ENCODE data around the gene TAAR5. TPM values are rescaled to one million over a fixed set of nuclear protein-coding genes. Genes with fewer than 3 reads are reported as not detected.
"Not testable (repeated sequence)": the region's sequence is repeated elsewhere in the genome, so short reads cannot be mapped to it uniquely, and the experiment has no call there.

Gene TAAR5
- total RNA-seq, 1 donor from 2014 or later, result not detected

DNA sequence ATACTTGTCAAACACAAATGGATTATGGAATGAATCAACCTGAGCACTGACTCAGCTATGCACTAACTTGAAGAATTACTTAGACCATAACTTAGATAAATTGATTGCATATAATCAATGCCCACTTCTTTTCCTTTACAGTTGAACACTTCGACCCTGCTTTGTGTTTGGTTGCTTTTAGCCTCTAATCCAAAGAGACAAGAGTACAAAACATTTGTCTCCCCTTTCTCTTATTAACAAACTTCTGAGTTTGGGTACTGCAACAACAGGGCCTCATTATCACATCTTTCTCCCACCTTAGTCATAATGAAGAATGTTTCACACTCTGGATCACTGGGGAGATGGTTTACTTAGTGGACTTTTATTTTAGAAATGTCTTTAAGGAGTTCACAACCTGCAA is 22.0 kb downstream of the TAAR5 start:
- H3K9me3 Mint-ChIP-seq, result no peaks in the 10 kb centered on the region
- no peak overlapping the region for H3K4me3 Mint-ChIP-seq (ENCODE audit: low read depth)
- H3K4me1 Mint-ChIP-seq (ENCODE audit: low read depth), result no peaks in the 10 kb centered on the region
- intact Hi-C loops (cut with micrococcal nuclease), result no loop called here
- H3K36me3 Mint-ChIP-seq (ENCODE audit: low read depth), result no peaks in the 10 kb centered on the region
- H3K27me3 Mint-ChIP-seq (ENCODE audit: low read depth), result peaks cover 18% of the 10 kb centered on the region
- no peak for DNase-seq (ENCODE audit: low spot score)
- no peak overlapping the region for H3K27ac Mint-ChIP-seq

DNA sequence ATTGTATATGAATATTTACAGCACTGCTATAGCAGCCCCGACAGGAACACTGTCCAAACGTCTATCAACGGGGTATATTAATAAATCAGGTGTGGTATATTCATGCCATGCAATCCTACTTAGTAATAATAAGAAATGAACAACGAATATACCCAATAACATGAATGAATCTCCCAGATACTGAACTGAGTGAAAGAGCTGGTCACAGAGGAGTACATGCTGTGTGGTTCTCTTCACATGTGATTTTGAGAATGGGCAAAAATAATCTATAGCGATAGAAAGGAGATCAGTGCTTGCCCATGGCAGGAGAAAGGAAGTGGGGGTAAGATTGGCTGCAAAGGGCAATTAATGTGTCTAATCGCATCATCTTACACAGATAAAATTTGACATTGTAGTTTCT is 23.1 kb downstream of the TAAR5 start:
- Mint-ChIP-seq H3K27ac (no peak overlapping the region), H3K36me3 (ENCODE audit: low read depth) (no peaks in the 10 kb centered on the region), H3K27me3 (ENCODE audit: low read depth) (peaks cover 16% of the 10 kb centered on the region), H3K4me3 (ENCODE audit: low read depth) (no peak overlapping the region), H3K4me1 (ENCODE audit: low read depth) (no peaks in the 10 kb centered on the region), H3K9me3 (no peaks in the 10 kb centered on the region)
- intact Hi-C loops (cut with micrococcal nuclease), result no loop called here
- DNase-seq (ENCODE audit: low spot score), result no peak

DNA sequence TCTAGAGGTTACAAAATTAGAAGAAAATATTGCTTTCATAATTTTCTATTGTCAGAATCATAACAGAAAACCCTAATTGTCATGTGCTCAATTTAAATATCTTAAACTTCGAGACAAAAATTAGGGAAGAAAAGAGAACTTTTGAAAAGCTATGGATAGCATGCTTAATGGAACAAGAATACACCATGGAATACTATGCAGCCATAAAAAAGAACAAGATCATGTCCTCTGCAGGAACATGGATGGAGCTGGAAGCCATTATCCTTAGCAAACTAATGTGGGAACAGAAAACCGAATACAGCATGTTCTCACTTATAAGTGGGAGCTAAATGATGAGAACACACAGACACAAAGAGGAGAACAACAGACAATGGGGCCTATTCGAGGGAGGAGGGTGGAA is 29.5 kb downstream of the TAAR5 start:
- H3K27ac Mint-ChIP-seq; DNase-seq (ENCODE audit: low spot score); H3K4me1 Mint-ChIP-seq (ENCODE audit: low read depth); H3K9me3 Mint-ChIP-seq; H3K4me3 Mint-ChIP-seq (ENCODE audit: low read depth); intact Hi-C loops (cut with micrococcal nuclease); H3K36me3 Mint-ChIP-seq (ENCODE audit: low read depth): not testable (repeated sequence)
- peaks cover 11% of the 10 kb centered on the region for H3K27me3 Mint-ChIP-seq (ENCODE audit: low read depth)

DNA sequence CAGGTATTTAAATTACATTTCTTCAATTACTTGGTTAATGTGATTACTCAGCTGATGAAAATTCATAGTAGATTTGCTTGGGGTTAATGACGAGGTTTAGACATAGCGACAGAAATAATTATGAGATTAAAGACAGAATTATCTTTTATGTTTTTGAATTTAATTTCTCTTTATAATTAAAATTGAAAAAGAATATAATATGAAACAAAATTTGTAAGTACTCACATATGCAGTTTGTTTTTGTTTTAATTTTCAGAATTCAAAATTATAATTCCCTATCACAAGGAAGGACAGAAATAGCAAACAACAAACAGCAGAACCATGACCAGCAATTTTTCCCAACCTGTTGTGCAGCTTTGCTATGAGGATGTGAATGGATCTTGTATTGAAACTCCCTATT is 37.2 kb downstream of the TAAR5 start, which contains the start of gene TAAR8:
TAAR8 (plus strand) TSS at position 301 of the 400 bp plus-strand sequence; CDS start at position 322, 21 bp downstream.
- no peaks in the 10 kb centered on the region for H3K4me1 Mint-ChIP-seq (ENCODE audit: low read depth)
- no peak within 1 kb of the TSS for H3K27ac Mint-ChIP-seq
- intact Hi-C loops (cut with micrococcal nuclease), result no loop called here
- no peak within 1 kb of the TSS for H3K4me3 Mint-ChIP-seq (ENCODE audit: low read depth)
- peaks cover 4% of the 10 kb centered on the region for H3K27me3 Mint-ChIP-seq (ENCODE audit: low read depth)
- no peaks in the 10 kb centered on the region for H3K9me3 Mint-ChIP-seq
- no peaks in the 10 kb centered on the region for H3K36me3 Mint-ChIP-seq (ENCODE audit: low read depth)
- no peak for DNase-seq (ENCODE audit: low spot score)

DNA sequence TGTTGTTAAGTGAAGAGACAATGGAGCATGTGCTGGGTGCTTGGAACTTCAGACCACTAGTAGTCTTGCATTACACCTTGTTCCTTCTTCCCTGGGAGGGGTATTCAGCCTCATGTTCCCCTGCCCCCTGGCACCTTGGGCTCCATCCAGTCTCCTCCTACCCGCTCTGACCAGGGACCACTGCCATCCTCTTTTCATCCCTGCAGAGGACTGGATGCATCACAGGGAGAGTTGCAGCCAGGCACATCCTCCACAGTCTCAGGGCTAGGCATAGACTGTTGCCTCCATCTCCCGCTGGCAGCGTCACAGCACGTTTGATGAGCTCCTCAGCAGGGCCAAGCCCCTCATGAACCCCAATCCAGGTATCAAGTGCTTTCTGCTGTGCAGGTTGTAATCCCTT is 38.3 kb downstream of the TAAR5 start:
- no peak overlapping the region for H3K27ac Mint-ChIP-seq
- H3K36me3 Mint-ChIP-seq (ENCODE audit: low read depth), result no peaks in the 10 kb centered on the region
- peaks cover 4% of the 10 kb centered on the region for H3K27me3 Mint-ChIP-seq (ENCODE audit: low read depth)
- no peaks in the 10 kb centered on the region for H3K4me1 Mint-ChIP-seq (ENCODE audit: low read depth)
- no peak overlapping the region for H3K4me3 Mint-ChIP-seq (ENCODE audit: low read depth)
- no peak for DNase-seq (ENCODE audit: low spot score)
- H3K9me3 Mint-ChIP-seq, result no peaks in the 10 kb centered on the region
- intact Hi-C loops (cut with micrococcal nuclease), result no loop called here

DNA sequence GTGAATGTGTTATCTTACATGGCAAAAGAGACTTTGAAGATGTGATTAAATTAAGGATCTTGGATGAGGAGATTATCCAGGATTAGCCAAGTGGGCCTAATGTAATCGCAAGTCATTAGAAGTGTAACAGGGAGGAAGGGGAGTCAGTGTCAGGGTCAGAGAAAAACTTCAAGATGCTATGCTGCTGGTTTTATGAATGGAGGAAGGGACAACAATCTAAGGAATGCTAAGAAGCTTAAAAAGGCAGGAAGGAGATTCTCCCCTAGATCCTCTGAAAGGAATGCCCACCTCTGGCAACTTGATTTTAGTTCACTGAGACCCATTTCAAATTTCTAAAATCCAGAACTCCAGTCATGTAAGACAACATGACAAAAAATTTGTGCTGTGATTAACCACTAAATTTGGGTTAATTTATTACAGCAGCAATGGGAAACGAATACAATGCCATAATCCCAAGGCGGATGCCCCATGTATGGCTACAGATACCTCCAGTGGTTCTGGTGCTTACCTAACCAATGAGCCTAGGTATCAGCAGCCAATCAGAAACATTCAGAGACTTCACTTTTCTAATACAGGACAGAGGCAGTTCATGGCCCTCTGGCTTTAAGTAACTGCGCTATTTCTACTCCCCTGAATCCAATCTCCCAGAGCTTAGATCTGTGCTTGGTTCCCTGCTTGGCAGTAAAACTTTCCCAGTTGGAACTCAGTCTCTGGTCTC is 40.6 kb downstream of the TAAR5 start:
- H3K4me1 Mint-ChIP-seq (ENCODE audit: low read depth), result no peaks in the 10 kb centered on the region
- H3K9me3 Mint-ChIP-seq, result no peaks in the 10 kb centered on the region
- no peak overlapping the region for H3K27ac Mint-ChIP-seq
- no peak overlapping the region for H3K4me3 Mint-ChIP-seq (ENCODE audit: low read depth)
- H3K36me3 Mint-ChIP-seq (ENCODE audit: low read depth), result no peaks in the 10 kb centered on the region
- intact Hi-C loops (cut with micrococcal nuclease), result no loop called here
- no peaks in the 10 kb centered on the region for H3K27me3 Mint-ChIP-seq (ENCODE audit: low read depth)
- DNase-seq (ENCODE audit: low spot score), result no peak

DNA sequence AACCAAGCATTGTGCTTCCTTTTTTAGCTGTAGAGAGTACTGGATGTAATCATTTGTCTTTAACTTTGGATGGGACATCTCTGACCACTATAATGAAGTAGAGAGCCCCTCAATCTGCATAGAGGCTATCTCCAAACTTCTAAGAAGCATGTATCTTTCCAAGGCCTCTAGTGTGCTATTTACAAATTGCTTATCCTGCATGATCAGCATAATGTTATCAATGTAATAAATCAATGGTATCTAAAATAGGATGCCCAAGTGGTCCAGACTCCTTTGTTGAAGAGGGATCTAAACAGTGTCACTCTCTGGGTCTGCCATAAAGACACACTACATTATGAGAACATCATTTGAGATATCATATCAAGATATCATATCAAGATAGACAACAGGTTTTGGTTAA is 44.7 kb downstream of the TAAR5 start:
- Mint-ChIP-seq H3K27me3 (ENCODE audit: low read depth) (peaks cover 14% of the 10 kb centered on the region), H3K27ac (no peak overlapping the region), H3K4me1 (ENCODE audit: low read depth) (no peaks in the 10 kb centered on the region), H3K9me3 (no peaks in the 10 kb centered on the region), H3K36me3 (ENCODE audit: low read depth) (no peaks in the 10 kb centered on the region), H3K4me3 (ENCODE audit: low read depth) (no peak overlapping the region)
- no peak for DNase-seq (ENCODE audit: low spot score)
- intact Hi-C loops (cut with micrococcal nuclease), result no loop called here

Other genes with a start within 250 kb of the TAAR5 start
- gene MOXD1, start 188.3 kb downstream of the TAAR5 start, total RNA-seq, result not detected in 2 replicates
- 18.9 and 21.5 TPM in 2 replicates for gene STX7, start 76.6 kb downstream of the TAAR5 start, total RNA-seq
- gene TAAR9, start 51.5 kb downstream of the TAAR5 start, total RNA-seq, result not detected in 2 replicates
- not detected in 2 replicates for gene TAAR8, start 37.1 kb downstream of the TAAR5 start, total RNA-seq
- not detected in 2 replicates for gene TAAR6, start 19.4 kb downstream of the TAAR5 start, total RNA-seq
- not detected in 2 replicates for gene TAAR2, start 34.5 kb upstream of the TAAR5 start, total RNA-seq
- not detected in 2 replicates for gene TAAR1, start 69.4 kb upstream of the TAAR5 start, total RNA-seq
- not detected in 2 replicates for gene VNN1, start 124.3 kb upstream of the TAAR5 start, total RNA-seq
- 4.7 and 5.0 TPM in 2 replicates for gene VNN2, start 168.2 kb upstream of the TAAR5 start, total RNA-seq
- gene SLC18B1, start 208.9 kb upstream of the TAAR5 start, total RNA-seq, result 3.6 TPM in 2 replicates
- gene RPS12, start 224.8 kb upstream of the TAAR5 start, total RNA-seq, result 1,179 and 1,223 TPM in 2 replicates